GM08714 (cell line): ENCODE results near the gene CD247.

Experiments
- H3K4me3 ChIP-seq: fragments of 200-500 bp; sonication (Bioruptor generic); 2 replicates; pipeline ENCODE4 v1.5.1; 2014; ENCODE audit warnings: mild to moderate bottlenecking, low read length, inconsistent platforms
- ZNF274 ChIP-seq: IDR thresholded peaks from 2 replicates; pipeline ENCODE4 v1.6.1; 2012; ENCODE audit warnings: mild to moderate bottlenecking, low read depth, low read length

The CD247 gene

DNA sequence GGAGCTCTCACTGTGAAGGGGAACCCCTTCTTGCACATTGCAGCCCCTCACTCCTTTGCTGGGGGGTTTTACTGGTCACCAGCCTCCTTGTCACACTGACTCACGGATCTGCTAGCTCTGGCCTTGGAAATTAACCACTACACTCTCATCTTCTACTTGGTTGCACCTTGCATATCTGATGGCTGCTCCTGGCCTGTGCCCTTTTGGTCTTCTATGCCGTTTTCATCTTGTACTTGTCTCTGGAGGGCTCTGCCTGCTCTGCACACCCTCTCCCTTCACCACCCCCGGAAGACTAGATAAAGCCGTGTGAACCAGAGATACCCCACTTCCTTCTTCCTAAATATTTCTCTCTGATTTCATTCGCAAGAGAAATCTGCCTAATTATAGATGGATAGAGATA is 44.6 kb downstream of the CD247 start:
- no peak for TF ChIP-seq ZNF274
- no peak overlapping the region for H3K4me3 ChIP-seq

DNA sequence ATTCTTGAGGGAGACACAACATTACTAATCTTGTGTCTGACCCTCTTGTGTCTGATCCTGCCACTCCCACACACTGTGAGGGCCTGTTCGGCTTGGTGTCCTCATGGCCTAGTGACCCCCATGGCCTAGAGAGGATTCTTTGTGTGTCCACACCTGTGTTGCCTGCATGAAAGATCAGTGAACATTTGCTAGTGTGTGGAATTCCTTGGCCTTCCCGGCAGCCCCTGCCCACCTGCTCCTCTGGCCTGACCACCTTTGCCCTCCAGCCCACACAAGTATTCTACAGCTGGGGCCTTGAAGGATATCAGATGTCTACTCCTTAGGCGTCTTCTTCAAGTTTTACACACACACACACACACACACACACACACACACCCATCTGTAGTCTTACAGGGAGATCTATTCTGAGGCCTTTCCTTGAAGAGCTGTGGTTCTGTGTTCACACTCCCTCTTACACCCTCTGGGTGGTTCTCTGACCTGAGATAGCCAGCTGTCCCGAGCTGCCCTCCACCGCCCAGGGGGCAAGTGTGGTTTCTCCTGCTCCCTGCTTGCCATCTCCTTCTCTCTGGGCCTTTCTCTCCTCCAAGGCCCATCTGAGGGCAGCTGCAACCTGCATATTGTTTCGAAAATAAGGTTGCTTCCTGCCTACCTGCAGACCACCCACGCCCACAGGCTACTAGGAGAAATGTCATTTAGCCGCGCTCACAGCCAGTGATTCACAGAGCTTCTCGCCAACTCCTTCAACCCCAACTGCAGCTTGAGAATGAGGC is 45.4 kb downstream of the CD247 start:
- no peak for TF ChIP-seq ZNF274
- no peak overlapping the region for H3K4me3 ChIP-seq

GRCh38 chr1:167471568-167471967 is 46.8 kb downstream of the CD247 start:
- no peak for TF ChIP-seq ZNF274
- no peak overlapping the region for H3K4me3 ChIP-seq

DNA sequence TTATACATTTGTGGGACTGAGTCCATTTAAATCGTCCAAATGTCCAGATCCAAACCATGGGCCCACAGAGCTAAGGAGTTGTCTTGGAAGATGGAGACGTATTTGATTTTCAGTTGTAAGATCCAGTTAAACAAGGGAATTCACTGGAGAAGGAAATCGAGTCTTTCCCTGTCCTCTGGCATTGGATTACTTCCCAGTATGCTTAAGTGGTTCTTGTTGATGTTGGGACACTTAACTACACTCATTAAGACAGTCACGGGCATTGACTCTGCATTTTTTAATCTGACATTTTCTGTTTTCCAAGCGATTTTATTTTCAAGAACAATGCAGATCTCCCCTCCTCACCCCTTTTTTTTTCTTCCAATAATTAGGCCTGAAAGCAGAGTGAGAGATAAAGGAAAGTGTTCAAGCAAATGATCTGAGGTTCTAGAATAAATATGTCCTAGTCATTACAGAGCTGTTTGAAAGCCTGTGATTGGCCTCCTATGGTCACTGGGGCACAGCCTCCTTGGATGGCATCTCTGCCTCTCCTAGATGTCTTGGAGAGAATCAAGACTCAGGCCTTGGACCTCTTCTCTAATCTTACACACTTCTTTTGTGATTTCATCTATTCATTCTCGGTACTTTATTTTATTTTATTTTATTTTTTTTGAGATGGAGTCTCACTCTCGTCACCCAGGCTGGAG is 48.9 kb downstream of the CD247 start:
- no peak for TF ChIP-seq ZNF274
- H3K4me3 ChIP-seq, result no peak overlapping the region

DNA sequence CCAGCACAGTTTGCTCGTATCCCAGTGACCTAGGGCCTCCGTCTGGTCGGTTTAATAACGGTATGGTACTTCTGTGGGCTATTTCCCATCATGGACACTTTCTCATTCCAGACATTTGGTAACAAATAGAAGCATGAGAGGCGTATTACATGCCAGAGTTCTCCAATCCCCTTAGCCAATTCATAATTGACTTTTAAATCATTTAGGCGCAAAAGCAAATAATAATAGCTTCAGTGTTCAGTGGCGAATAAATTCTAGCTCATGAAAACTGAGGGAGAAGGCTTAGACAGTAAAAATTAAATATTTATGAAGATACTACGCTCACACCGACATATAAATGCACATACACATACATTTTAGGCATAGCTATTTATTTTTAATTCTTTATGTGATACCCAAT is 50.6 kb downstream of the CD247 start:
- no peak overlapping the region for H3K4me3 ChIP-seq
- TF ChIP-seq ZNF274, result no peak

GRCh38 chr1:167467126-167467710 is 51.1 kb downstream of the CD247 start:
- no peak overlapping the region for H3K4me3 ChIP-seq
- no peak for TF ChIP-seq ZNF274

- no peak overlapping the region for H3K4me3 ChIP-seq
- TF ChIP-seq ZNF274, result no peak
Observed at GRCh38 chr1:167465743-167466142, 52.6 kb downstream of the CD247 start.

DNA sequence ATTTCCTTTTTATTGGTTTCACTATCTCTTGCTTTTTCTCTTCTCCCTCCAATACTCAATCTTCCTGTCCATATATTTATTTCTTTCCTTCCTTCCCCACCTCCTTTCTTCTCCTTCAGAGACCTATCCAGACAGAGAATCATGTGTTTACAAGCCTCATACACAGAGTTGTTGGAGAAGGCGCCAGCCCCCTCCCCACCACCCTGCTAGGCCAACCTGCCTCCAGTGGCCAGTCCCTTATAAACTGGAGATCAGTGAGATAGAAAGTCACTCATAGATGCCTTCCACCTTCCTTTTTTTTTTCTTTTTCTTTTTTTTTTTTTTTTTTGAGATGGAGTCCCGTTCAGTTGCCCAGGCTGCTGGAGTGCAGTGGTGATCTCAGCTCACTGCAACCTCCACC is 53.3 kb downstream of the CD247 start:
- no peak for TF ChIP-seq ZNF274
- H3K4me3 ChIP-seq, result no peak overlapping the region

DNA sequence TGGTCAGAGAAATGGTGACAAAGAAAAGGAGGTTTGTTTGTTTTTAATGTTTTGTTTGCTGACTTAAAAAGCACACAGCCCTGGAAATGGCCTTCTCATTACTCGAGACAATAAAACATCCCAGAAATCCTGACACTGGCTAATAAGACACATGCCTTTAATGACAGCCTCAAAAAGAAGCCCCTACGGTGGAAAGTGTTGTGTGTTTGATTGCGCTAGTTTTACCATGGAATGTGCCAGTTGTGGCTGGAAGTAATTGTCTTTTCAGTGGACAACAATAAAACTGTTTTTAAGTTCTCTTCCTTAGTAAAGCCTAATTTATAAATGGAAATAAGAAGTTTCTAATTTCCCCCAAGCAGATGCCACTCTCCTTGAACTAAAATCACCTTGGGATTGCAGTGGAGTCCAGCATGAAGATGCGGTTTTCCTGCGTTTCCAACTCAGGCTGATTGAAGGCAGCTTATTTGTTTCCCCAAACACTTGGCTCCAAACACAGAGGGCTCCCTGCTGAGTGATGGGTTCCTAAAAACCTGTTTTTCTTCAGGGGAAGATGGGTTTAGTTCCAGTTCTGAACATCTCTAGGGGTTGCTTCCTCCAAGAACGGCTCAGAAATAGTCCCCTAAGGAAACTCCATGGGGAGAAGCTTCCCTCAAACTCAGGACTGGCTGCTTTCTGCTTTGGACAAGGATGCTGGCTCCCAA is 54.3 kb downstream of the CD247 start:
- TF ChIP-seq ZNF274, result no peak
- H3K4me3 ChIP-seq, result no peak overlapping the region

- no peak overlapping the region for H3K4me3 ChIP-seq
- TF ChIP-seq ZNF274, result no peak
Observed at GRCh38 chr1:167463080-167463479, 55.2 kb downstream of the CD247 start.

GRCh38 chr1:167462341-167462740 is 56.0 kb downstream of the CD247 start:
- TF ChIP-seq ZNF274, result no peak
- H3K4me3 ChIP-seq, result no peak overlapping the region

GRCh38 chr1:167460836-167461235 is 57.5 kb downstream of the CD247 start:
- TF ChIP-seq ZNF274, result no peak
- no peak overlapping the region for H3K4me3 ChIP-seq

DNA sequence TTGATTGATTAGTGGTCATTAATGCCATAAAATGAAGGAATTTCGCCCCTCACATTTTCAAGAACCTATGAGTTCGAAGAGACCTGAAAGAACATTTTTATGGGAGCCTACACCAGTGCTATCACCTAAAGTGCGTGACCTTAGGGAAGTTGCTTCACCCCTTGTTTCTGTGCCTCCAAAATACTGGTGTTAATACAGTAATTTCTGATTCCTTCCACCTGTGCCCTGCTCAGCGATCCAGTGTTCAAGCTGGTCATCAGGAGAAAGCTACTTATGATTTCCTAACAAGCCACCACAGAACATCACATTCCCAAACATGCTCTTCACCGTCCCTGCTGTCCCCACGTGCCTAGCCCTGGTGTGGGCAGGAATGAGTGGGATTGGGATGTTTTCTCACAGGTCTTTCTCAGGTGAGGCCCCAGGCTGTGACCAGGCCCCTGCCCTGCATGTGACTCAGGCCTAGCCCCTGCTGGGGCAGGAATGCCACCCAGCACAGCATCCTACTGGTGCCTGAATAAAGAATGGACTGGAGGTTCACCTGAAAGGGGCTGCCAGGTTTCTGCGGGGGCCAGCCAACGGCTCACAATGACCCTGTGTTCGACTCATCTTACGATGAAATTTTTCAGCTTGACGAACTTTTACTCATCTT is 60.3 kb downstream of the CD247 start:
- no peak for TF ChIP-seq ZNF274
- no peak overlapping the region for H3K4me3 ChIP-seq

- H3K4me3 ChIP-seq, result no peak overlapping the region
- no peak for TF ChIP-seq ZNF274
Observed at GRCh38 chr1:167456926-167457325, 61.4 kb downstream of the CD247 start.

DNA sequence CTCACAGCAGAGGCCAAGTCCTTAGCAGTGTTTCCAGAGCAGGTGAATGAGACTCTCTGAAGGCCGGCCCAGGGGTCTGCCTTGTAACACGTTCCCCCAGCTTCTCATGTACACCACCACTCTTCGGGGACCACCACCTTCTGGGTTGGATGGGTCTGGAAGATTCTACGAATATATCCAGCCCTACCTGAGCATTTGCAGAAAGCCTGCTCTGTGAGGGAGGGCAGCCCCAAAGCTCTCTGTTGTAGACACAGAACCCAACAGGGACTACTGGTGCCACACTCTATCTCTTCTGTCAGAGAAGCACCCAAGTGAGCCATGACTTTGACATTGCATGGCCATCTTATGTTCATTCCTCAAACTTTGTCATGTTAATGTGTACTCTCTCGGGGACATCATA is 61.8 kb downstream of the CD247 start:
- H3K4me3 ChIP-seq, result no peak overlapping the region
- no peak for TF ChIP-seq ZNF274
